IPS DF 6.9 (cell line): Measurements from ENCODE around the gene HTR4.

Experiments used
- DNase-seq: peaks from one replicate; pipeline ENCODE4 v3.0.0-alpha.2; 2013; ENCODE audit warnings: low read depth, low spot score
- H3K27ac ChIP-seq: one replicate; pipeline ENCODE4 v1.5.1; 2013; ENCODE audit warnings: low read length, control low read depth
- H3K27me3 ChIP-seq: 2 replicates; pipeline ENCODE4 v1.6.1; 2013; ENCODE audit warnings: mild to moderate bottlenecking, low read length; ENCODE audit not compliant: control insufficient read depth, insufficient read depth
- H3K36me3 ChIP-seq: 2 replicates; pipeline ENCODE4 v1.6.1; 2013; ENCODE audit warnings: low read length; ENCODE audit not compliant: control insufficient read depth, insufficient read depth
- H3K4me1 ChIP-seq: 2 replicates; pipeline ENCODE4 v1.6.1; 2013; ENCODE audit warnings: low read length; ENCODE audit not compliant: control insufficient read depth, insufficient read depth
- H3K4me3 ChIP-seq: 2 replicates; pipeline ENCODE4 v1.5.1; 2013; ENCODE audit warnings: mild to moderate bottlenecking, low read length
- H3K9me3 ChIP-seq: 2 replicates; pipeline ENCODE4 v1.6.1; 2013; ENCODE audit warnings: low read length, inconsistent platforms; ENCODE audit not compliant: control insufficient read depth, insufficient read depth
- WGBS: extraction: QIAGEN DNeasy Blood & Tissue Kit; methylation state at CpG from one replicate; pipeline ENCODE4 v1.1.7; 2013; ENCODE audit warnings: mixed read lengths, missing lambda C conversion rate; ENCODE audit not compliant: insufficient read length, insufficient coverage; 5-methylcytosine and 5-hydroxymethylcytosine counted together

The HTR4 gene

GRCh38 chr5:148653836-148654781 lies at the start of gene HTR4:
TSS of gene HTR4 (minus strand) at chr5:148654527. CDS start at chr5:148637014, 17,513 bp downstream.
- H3K4me1 ChIP-seq, result no peaks in the 10 kb centered on the region
- no CpG with 5 or more reads among the region's 72 CpGs for WGBS
- peak within 1 kb of the TSS; percentile 70 for H3K4me3 ChIP-seq
- H3K27ac ChIP-seq, result no peak within 1 kb of the TSS
- no peaks in the 10 kb centered on the region for H3K9me3 ChIP-seq
- no peak for DNase-seq
- peaks cover 17% of the 10 kb centered on the region for H3K27me3 ChIP-seq
- H3K36me3 ChIP-seq, result no peaks in the 10 kb centered on the region

GRCh38 chr5:148702019-148702596 lies 47.8 kb upstream of the HTR4 start:
- no peaks in the 10 kb centered on the region for H3K4me1 ChIP-seq
- DNase-seq, result no peak
- no peak overlapping the region for H3K27ac ChIP-seq
- no peaks in the 10 kb centered on the region for H3K27me3 ChIP-seq
- no peak overlapping the region for H3K4me3 ChIP-seq
- no peaks in the 10 kb centered on the region for H3K9me3 ChIP-seq
- no peaks in the 10 kb centered on the region for H3K36me3 ChIP-seq

GRCh38 chr5:148699028-148699427 lies 44.7 kb upstream of the HTR4 start:
- Histone ChIP-seq H3K27me3 (no peaks in the 10 kb centered on the region), H3K9me3 (no peaks in the 10 kb centered on the region), H3K36me3 (no peaks in the 10 kb centered on the region), H3K4me3 (no peak overlapping the region), H3K27ac (no peak overlapping the region), H3K4me1 (no peaks in the 10 kb centered on the region)
- DNase-seq, result no peak
- WGBS, result no CpG with 5 or more reads among the region's 3 CpGs

- H3K4me3 ChIP-seq, result no peak overlapping the region
- H3K9me3 ChIP-seq, result no peaks in the 10 kb centered on the region
- H3K36me3 ChIP-seq, result no peaks in the 10 kb centered on the region
- no peaks in the 10 kb centered on the region for H3K4me1 ChIP-seq
- no peaks in the 10 kb centered on the region for H3K27me3 ChIP-seq
- WGBS, result no CpG with 5 or more reads among the region's 2 CpGs
- DNase-seq, result no peak
- H3K27ac ChIP-seq, result no peak overlapping the region
Observed at GRCh38 chr5:148697809-148698196, 43.5 kb upstream of the HTR4 start.

GRCh38 chr5:148697180-148697808 lies 43.0 kb upstream of the HTR4 start:
- no peaks in the 10 kb centered on the region for H3K27me3 ChIP-seq
- no peak overlapping the region for H3K4me3 ChIP-seq
- no peak overlapping the region for H3K27ac ChIP-seq
- DNase-seq, result no peak
- no peaks in the 10 kb centered on the region for H3K36me3 ChIP-seq
- no peaks in the 10 kb centered on the region for H3K4me1 ChIP-seq
- WGBS, result no CpG with 5 or more reads among the region's 6 CpGs
- H3K9me3 ChIP-seq, result no peaks in the 10 kb centered on the region

GRCh38 chr5:148696187-148697036 lies 42.1 kb upstream of the HTR4 start:
- no peaks in the 10 kb centered on the region for H3K9me3 ChIP-seq
- no CpG with 5 or more reads among the region's 3 CpGs for WGBS
- no peaks in the 10 kb centered on the region for H3K36me3 ChIP-seq
- DNase-seq, result no peak
- H3K27ac ChIP-seq, result no peak overlapping the region
- H3K4me3 ChIP-seq, result no peak overlapping the region
- no peaks in the 10 kb centered on the region for H3K4me1 ChIP-seq
- H3K27me3 ChIP-seq, result no peaks in the 10 kb centered on the region

- WGBS, result no CpG with 5 or more reads among the region's 1 CpG
- DNase-seq, result no peak
Observed at GRCh38 chr5:148690945-148691344, 36.6 kb upstream of the HTR4 start.

GRCh38 chr5:148688787-148689186 lies 34.5 kb upstream of the HTR4 start:
- no peak overlapping the region for H3K4me3 ChIP-seq
- H3K4me1 ChIP-seq, result no peaks in the 10 kb centered on the region
- H3K27me3 ChIP-seq, result no peaks in the 10 kb centered on the region

More at GRCh38 chr5:148690945-148691344, 36.6 kb upstream of the HTR4 start:
- H3K36me3 ChIP-seq, result no peaks in the 10 kb centered on the region
- H3K4me3 ChIP-seq, result no peak overlapping the region
- no peaks in the 10 kb centered on the region for H3K4me1 ChIP-seq
- no peaks in the 10 kb centered on the region for H3K9me3 ChIP-seq
- no peaks in the 10 kb centered on the region for H3K27me3 ChIP-seq
- H3K27ac ChIP-seq, result no peak overlapping the region

GRCh38 chr5:148687871-148688270 lies 33.5 kb upstream of the HTR4 start:
- Histone ChIP-seq H3K9me3 (no peaks in the 10 kb centered on the region), H3K36me3 (no peaks in the 10 kb centered on the region), H3K27ac (no peak overlapping the region), H3K27me3 (no peaks in the 10 kb centered on the region), H3K4me3 (no peak overlapping the region), H3K4me1 (no peaks in the 10 kb centered on the region)
- DNase-seq, result no peak
- WGBS, result no CpG with 5 or more reads among the region's 2 CpGs

More at GRCh38 chr5:148688787-148689186, 34.5 kb upstream of the HTR4 start:
- Histone ChIP-seq H3K27ac (no peak overlapping the region), H3K36me3 (no peaks in the 10 kb centered on the region), H3K9me3 (no peaks in the 10 kb centered on the region)
- no peak for DNase-seq

GRCh38 chr5:148687427-148687826 lies 33.1 kb upstream of the HTR4 start:
- no peak overlapping the region for H3K4me3 ChIP-seq
- DNase-seq, result peak; percentile 45
- no peaks in the 10 kb centered on the region for H3K36me3 ChIP-seq
- WGBS, result no CpG with 5 or more reads among the region's 3 CpGs
- no peaks in the 10 kb centered on the region for H3K27me3 ChIP-seq
- no peak overlapping the region for H3K27ac ChIP-seq
- no peaks in the 10 kb centered on the region for H3K4me1 ChIP-seq
- H3K9me3 ChIP-seq, result no peaks in the 10 kb centered on the region
